Measurements from ENCODE around the gene DLL1.

DNA sequence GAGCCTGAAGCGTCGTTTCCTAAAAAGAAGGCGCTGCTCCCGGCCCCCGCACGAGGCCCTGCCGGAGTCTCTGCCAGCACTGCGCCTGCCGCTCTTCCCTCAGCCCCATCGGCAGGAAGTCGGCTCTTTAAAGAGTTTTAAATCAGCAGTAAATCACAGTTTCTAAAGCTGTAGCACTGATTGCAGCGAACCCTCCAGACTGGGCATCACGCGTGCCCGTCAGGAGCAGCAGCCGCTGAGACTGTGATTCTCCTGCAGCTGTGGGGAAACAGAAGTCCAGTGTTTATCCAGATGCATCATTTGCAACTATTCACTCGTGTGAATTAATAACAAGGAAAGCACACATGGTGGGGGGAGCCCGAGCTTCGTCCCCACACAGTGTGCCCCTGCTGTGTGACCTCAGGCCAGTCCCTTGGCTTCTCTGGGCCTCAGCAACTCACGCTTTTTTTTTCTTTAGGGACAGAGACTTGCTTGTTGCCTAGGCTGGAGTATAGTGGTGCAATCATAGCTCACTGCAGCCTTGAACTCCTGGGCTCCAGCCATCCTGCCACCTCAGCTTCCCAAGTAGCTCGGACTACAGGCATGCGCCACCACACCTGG is 28.3 kb downstream of the DLL1 start:
- TF ChIP-seq, protein P1, sequence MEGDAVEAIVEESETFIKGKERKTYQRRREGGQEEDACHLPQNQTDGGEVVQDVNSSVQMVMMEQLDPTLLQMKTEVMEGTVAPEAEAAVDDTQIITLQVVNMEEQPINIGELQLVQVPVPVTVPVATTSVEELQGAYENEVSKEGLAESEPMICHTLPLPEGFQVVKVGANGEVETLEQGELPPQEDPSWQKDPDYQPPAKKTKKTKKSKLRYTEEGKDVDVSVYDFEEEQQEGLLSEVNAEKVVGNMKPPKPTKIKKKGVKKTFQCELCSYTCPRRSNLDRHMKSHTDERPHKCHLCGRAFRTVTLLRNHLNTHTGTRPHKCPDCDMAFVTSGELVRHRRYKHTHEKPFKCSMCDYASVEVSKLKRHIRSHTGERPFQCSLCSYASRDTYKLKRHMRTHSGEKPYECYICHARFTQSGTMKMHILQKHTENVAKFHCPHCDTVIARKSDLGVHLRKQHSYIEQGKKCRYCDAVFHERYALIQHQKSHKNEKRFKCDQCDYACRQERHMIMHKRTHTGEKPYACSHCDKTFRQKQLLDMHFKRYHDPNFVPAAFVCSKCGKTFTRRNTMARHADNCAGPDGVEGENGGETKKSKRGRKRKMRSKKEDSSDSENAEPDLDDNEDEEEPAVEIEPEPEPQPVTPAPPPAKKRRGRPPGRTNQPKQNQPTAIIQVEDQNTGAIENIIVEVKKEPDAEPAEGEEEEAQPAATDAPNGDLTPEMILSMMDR (IDR thresholded peaks at IDR 0.05): no peak
- no peak for TF ChIP-seq POLR2A (IDR thresholded peaks at IDR 0.05)
